Vagina (tissue), 2 donors: ENCODE measurements around the gene TECPR1.

Experiments used
- CTCF ChIP-seq, 3 experiments: fragments of 450-650 bp in 2 of 3; fragments of 200-600 bp in 1 of 3; sonication (generic) in 1 of 3; IDR thresholded peaks; one replicate each; pipeline ENCODE4 v1.5.1; 2017 to 2019; ENCODE audit warnings: antibody characterized with exemption in 3 of 3, mild to moderate bottlenecking in 2 of 3, moderate library complexity in 2 of 3
- POLR2A ChIP-seq, 2 donors: fragments of 450-650 bp; IDR thresholded peaks; one replicate each; pipeline ENCODE4 v1.6.1; 2017; ENCODE audit warnings: antibody characterized with exemption in 2 of 2, mild to moderate bottlenecking in 2 of 2, moderate library complexity in 2 of 2
- POLR2AphosphoS5 ChIP-seq, 2 donors: sonication (generic); formaldehyde crosslinking; IDR thresholded peaks; one replicate each; pipeline ENCODE4 v1.9.0; 2017; ENCODE audit warnings: antibody characterized with exemption in 2 of 2, mild to moderate bottlenecking in 2 of 2, low read depth in 1 of 2; ENCODE audit not compliant: insufficient read depth in 1 of 2

- TF ChIP-seq CTCF (IDR thresholded peaks at IDR 0.05) = no peak
- no peak for TF ChIP-seq POLR2A (IDR thresholded peaks at IDR 0.05)
- TF ChIP-seq POLR2AphosphoS5 (IDR thresholded peaks at IDR 0.05; ENCODE audit: insufficient read depth in 1 of 2, low read depth in 1 of 2) = no peak
These were observed 10.3 kb downstream of the TECPR1 start for GRCh38 chr7:98241674-98242241.
